ENCODE data around the gene CNPPD1.

The CNPPD1 gene

DNA sequence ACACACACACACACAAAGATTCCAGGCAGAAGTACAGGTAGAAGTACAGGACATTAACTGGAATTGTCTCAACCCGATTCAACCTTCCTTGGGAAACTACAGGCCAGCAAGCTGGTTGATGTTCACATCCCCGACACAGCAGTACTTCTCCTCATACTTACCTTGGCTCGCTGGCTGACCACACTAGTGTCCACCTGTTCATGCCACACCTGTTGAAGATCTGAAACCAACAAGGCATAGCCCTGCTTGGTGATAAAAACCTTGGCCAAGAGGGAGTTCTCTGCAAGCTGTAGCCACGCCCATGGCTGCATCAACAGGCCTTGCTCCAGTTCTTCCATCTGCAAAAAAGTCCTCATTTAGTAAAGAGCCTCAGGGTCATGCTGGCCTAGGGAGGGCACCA is 18.7 kb downstream of the CNPPD1 start:
- DNase-seq = no peak

DNA sequence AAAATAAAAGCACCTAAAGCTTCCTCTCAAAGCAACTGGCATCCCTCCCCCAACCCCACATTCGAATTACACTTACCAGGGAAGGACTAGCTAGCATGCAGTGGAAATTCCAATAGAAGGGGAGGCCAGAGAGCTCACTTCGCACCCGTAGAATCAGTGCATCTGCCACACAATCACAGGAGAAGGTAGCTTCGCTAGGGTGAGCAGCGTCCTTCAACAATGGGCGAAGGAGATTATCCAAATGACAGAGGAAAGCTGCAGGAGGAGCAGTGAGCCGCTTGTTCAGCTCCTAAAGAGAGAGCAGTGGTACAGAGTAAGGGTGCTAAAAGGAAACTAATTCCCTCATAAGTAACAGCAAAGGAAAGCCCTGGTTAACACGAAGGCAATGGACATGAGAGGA is 19.3 kb downstream of the CNPPD1 start:
- no peak for DNase-seq

DNA sequence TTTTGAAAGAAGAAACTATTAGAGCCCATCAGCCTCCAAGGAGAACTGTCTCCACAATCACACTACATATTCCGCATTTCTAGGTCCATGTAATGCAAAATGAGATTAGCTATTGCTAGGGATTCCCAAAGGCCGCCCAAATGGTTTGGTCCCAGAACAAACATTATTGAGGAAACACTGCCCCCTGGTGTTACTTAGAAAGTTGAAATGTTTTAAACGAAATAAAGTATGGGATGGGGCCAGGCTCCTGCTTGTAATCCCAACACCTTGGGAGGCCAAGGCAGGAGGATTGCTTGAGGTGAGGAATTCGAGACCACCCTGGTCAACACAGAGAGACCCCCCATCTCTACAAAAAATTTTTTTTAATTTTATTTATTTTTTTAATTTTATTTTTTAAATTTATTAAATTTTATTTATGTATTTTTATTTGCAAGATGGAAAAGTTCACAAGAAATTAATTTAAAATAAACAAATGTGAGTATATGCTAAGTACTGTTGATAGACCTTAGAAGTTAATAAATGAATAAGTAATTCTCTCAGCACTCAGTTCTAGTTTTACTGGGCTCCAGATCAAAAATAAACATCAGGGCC is 21.6 kb downstream of the CNPPD1 start:
- DNase-seq = peak; percentile 25 to 69

GRCh38 chr2:219149667-219150066 is 27.1 kb downstream of the CNPPD1 start:
- DNase-seq = no peak

- DNase-seq = no peak
Measured at GRCh38 chr2:219142329-219142728, 34.4 kb downstream of the CNPPD1 start.

- no peak for DNase-seq
Measured at GRCh38 chr2:219140722-219141121, 36.0 kb downstream of the CNPPD1 start.

- no peak for DNase-seq
Measured at GRCh38 chr2:219133976-219134375, 42.7 kb downstream of the CNPPD1 start.

- DNase-seq = no peak
Measured at GRCh38 chr2:219131744-219132143, 45.0 kb downstream of the CNPPD1 start.

- DNase-seq = no peak
Measured at GRCh38 chr2:219131327-219131726, 45.4 kb downstream of the CNPPD1 start.

GRCh38 chr2:219129589-219129988 is 47.1 kb downstream of the CNPPD1 start:
- DNase-seq = no peak

DNA sequence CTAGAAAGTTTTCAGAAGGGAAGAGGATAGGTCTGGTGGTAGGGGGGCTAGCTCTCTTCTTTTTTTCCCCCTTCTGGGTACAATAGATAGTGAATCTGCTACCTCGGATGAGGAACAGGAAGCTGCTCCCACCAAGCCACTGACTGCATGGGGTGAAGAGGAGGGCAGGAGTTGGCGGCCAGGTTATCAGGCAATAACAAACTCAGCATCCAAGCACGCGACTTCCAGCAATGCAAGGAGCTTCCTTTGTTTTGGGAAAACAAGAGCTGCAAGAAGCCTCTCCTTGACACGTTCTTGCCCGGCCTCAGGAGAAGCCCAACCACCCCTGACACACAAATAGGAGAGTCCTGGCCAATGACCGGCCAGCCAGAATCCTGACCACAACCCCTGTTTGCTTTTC is 48.3 kb downstream of the CNPPD1 start:
- no peak for DNase-seq

DNA sequence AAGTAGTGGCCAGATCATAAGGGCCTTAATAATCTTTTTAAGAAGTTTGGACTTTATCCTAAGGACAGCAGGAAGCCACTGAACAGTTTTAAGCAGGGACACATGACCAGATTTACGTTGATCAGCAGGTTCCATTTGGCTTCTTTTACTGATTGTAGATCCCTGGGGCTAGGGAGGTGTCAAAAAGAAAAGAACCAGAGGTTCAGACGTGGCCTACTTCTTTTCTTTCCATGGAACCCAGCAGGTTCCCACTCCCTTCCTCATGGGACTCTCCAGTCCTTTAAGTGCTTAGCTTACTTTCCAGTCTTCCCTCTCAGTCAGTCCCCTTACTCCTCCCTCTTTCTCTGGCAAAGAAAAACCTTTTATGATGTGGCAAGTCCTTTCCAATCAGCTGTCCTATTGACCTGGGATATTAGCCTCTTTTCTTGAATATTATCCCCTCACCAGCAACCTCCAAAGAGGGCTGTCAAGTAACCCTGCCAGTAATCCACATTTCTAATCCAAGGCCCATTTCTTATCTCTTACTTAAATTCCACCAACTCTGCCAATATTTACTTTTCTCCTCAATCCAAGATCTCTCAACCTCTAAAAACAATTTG is 49.6 kb downstream of the CNPPD1 start:
- no peak for DNase-seq

- DNase-seq = no peak
Measured at GRCh38 chr2:219126555-219126954, 50.2 kb downstream of the CNPPD1 start.

- no peak for DNase-seq
Measured at GRCh38 chr2:219125886-219126270, 50.8 kb downstream of the CNPPD1 start.

DNA sequence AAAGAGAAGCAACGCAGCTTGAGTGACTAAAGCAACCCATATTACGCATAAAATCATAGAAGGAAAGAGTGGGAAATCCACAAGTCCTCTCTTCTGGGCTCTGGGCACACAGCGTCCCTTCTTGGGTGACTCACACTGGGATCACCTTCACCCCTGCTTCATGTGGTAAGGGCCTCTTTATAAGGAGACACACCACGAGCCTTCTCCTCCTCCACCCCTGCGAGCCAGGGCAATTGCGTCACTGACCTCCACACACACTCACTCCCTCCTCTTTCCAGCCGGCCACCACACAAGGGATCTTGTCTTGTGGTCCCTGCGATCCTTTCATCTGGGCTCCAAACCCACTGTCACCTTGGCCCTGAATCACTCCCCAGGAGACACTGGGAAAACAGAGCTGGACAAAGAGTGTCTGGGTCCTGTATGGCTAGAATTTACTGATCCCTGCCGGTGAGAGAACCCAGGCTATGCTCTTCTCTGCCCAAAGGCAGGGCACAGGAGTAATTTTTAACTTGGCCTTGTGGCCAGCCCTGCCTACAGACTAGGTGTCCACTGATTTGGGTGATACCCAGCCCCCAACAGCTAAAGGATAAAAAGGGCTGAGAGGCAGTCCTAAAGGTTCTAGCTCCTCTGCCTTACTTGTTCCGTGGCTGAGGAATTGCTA is 51.4 kb downstream of the CNPPD1 start:
- no peak for DNase-seq

GRCh38 chr2:219124381-219125110 is 52.2 kb downstream of the CNPPD1 start:
- DNase-seq = no peak

DNA sequence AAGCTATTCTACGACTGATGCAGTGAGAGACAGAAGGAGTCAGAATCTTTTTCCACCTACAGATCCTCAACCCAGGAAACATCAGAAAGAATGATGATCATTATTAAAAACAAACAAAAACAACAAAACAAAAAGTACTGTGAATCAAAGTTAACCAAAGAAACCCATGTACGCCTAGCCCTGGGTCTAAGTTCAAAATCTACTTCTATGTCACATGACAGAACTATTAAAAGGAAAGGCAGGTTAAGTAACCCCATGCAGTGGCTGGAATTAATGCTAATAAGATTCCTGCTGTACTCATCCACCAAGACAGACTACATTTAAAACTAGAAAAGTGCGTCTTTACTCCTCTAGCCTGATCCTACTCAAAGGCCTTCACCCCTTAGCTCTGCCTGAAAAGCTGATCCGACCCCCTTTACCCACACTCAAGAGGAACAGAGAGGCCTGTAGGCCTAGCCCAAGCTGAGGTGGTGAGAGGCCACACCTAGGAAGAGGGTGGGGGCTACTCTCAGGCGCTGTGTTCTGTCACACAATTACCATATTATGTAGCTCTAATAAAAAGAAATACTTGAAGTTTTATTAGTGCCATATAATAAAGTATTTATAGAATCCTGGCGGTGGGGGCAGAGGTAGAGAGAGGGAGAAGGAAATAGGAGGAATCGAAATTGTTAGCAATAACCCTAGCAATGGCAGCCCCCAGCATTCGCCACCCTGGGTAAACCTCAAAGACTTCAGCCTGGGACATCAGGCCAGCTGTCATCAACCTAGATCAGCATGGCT is 53.2 kb downstream of the CNPPD1 start:
- DNase-seq = no peak

DNA sequence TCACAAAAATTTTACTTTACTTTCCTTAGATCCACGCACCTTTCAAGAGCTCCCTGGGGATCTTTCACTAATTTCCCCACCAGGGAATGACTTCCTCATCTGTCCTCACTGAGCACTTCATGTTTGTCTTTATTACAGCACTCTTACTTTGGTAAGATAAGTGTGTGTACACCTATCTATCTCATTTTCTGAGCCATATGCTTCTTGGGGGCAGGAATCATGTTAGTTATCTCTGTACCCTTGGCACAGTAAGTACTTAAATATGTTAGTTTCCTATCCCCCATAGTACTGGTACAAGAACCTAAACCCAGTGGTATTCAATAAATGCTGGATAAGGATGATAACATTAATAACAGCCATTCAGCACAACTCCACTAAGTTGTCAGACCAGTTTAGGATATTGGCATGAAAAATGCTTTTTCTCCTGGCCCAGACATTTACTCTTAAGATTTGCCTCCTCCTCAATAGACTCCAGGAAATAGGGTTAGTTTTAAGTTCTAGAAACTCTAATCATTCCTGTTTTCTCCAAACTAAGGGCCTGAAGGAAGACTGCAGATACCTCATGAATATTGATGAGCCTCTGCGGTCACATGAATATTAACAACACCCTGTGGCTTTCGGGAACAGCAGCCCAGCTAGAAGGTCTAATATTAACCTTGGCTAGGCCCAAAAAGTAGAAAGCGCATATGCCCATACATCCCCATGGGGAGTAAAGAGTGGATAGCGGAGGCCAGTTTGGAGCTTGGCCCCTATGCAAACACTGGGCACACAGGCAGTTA is 54.3 kb downstream of the CNPPD1 start:
- DNase-seq = no peak
